GM12878 (cell line): ENCODE measurements around the gene ARPC1A. TPM values are rescaled to one million over a fixed set of nuclear protein-coding genes. Genes with fewer than 3 reads are reported as not detected.

Experiments used
- ATAC-seq: fragments of 200-7000 bp; cut with Tn5 transposase; 3 replicates; pipeline ENCODE4 v1.9.1; 2020; ENCODE audit warnings: mild to moderate bottlenecking, moderate library complexity
- BruUV-seq: library from RNA; stranded (reverse); fragments of 400-500 nt; replicated peaks from 2 replicates; lab custom pipeline; 2021; lab: Mats Ljungman, UMichigan
- CTCF ChIA-PET: fragments of 300-600 bp; sonication (Branson Sonifier 250); formaldehyde crosslinking; extraction: SDS; loops from one replicate; lab custom pipeline; 2021; ENCODE audit warnings: inconsistent platforms; lab: Yijun Ruan, JAX
- POLR2A ChIA-PET: fragments of 350-600 bp; formaldehyde crosslinking; extraction: SDS; loops from one replicate; lab custom pipeline; 2021; ENCODE audit warnings: inconsistent platforms; lab: Charles Lee
- RAD21 ChIA-PET: fragments of 300-600 bp; sonication (Branson Sonifier 250); formaldehyde crosslinking; loops from one replicate; lab custom pipeline; 2023; ENCODE audit warnings: antibody characterized with exemption; ENCODE audit not compliant: unreplicated experiment; lab: Charles Lee
- SMC1A ChIA-PET: fragments of 300-600 bp; sonication (Branson Sonifier 250); formaldehyde crosslinking; loops from one replicate; lab custom pipeline; 2023; ENCODE audit not compliant: unreplicated experiment, uncharacterized antibody; lab: Charles Lee
- DNase-seq: peaks from one replicate; pipeline ENCODE4 v3.0.0-alpha.2; 2011; ENCODE audit warnings: low read depth, low spot score
- FAIRE-seq: peaks from 3 replicates; lab custom pipeline; 2011; peaks lifted over from hg19 to GRCh38; lab: Jason Lieb, UNC
- H2AFZ ChIP-seq: 2 replicates; pipeline ENCODE4 v1.6.0; 2011; ENCODE audit warnings: low read depth, low read length, control low read depth; ENCODE audit not compliant: control insufficient read depth
- H3K27ac ChIP-seq: 2 replicates; pipeline ENCODE4 v1.5.1; 2011; ENCODE audit warnings: control low read depth; ENCODE audit not compliant: control insufficient read depth, insufficient read depth
- H3K27me3 ChIP-seq, 2 experiments: replicated peaks in 1 of 2; 2 replicates each; pipeline versions ENCODE4 v1.6.0 to v1.6.1; 2011; ENCODE audit warnings: low read length in 1 of 2; ENCODE audit not compliant: control insufficient read depth in 2 of 2, insufficient read depth in 2 of 2
- H3K36me3 ChIP-seq, 2 experiments: 2 replicates each; pipeline ENCODE4 v1.5.1; 2011; ENCODE audit warnings: low read length in 1 of 2; ENCODE audit not compliant: control insufficient read depth in 2 of 2, insufficient read depth in 2 of 2
- H3K4me1 ChIP-seq: 2 replicates; pipeline ENCODE4 v1.6.1; 2011; ENCODE audit warnings: mild to moderate bottlenecking, low read length, moderate library complexity, mixed read lengths; ENCODE audit not compliant: control insufficient read depth, insufficient read depth
- H3K4me2 ChIP-seq: 2 replicates; pipeline ENCODE4 v1.6.0; 2011; ENCODE audit warnings: control low read depth; ENCODE audit not compliant: control insufficient read depth, insufficient read depth
- H3K4me3 ChIP-seq: fragments of 200-600 bp; sonication (generic); 2 replicates; pipeline ENCODE4 v1.5.1; 2016
- H3K79me2 ChIP-seq: 2 replicates; pipeline ENCODE4 v1.6.0; 2011; ENCODE audit warnings: low read length; ENCODE audit not compliant: control insufficient read depth, insufficient read depth
- H3K9ac ChIP-seq: 2 replicates; pipeline ENCODE4 v1.8.0; 2011; ENCODE audit warnings: low read length, control low read depth, mixed read lengths; ENCODE audit not compliant: control insufficient read depth, insufficient read depth
- H3K9me3 ChIP-seq: replicated peaks from 3 replicates; pipeline ENCODE4 v1.5.1; 2011; ENCODE audit warnings: mild to moderate bottlenecking, low read length; ENCODE audit not compliant: control insufficient read depth, insufficient read depth
- H4K20me1 ChIP-seq: 2 replicates; pipeline ENCODE4 v1.6.0; 2011; ENCODE audit not compliant: control insufficient read depth, insufficient read depth
- E4F1 ChIP-seq: fragments of 450-650 bp; IDR thresholded peaks from 2 replicates; pipeline ENCODE4 v1.6.1; 2018; ENCODE audit warnings: borderline replicate concordance, mild to moderate bottlenecking; ENCODE audit not compliant: partially characterized antibody
- HDAC2 ChIP-seq: fragments of 200-600 bp; sonication (generic); IDR thresholded peaks from 2 replicates; pipeline ENCODE4 v1.6.1; 2017
- IKZF2 ChIP-seq, 2 experiments: fragments of 450-650 bp; IDR thresholded peaks; 2 replicates each; pipeline ENCODE4 v1.6.1; 2017; ENCODE audit warnings: mild to moderate bottlenecking in 2 of 2, moderate library complexity in 2 of 2
- MYC ChIP-seq: IDR thresholded peaks from 2 replicates; pipeline ENCODE4 v1.6.1; 2011; ENCODE audit warnings: mild to moderate bottlenecking, low read length, moderate library complexity, inconsistent platforms; ENCODE audit not compliant: insufficient read depth, insufficient replicate concordance, insufficient read length, severe bottlenecking
- NR2F1 ChIP-seq: fragments of 450-650 bp; conservative IDR thresholded peaks from 2 replicates; pipeline ENCODE4 v1.6.1; 2017; ENCODE audit warnings: mild to moderate bottlenecking
- POLR2AphosphoS5 ChIP-seq: IDR thresholded peaks from 2 replicates; pipeline ENCODE4 v1.6.1; 2011; ENCODE audit warnings: mild to moderate bottlenecking, low read length, inconsistent platforms
- RAD51 ChIP-seq: fragments of 450-650 bp; IDR thresholded peaks from 2 replicates; pipeline ENCODE4 v1.6.1; 2016; ENCODE audit warnings: moderate library complexity, mild to moderate bottlenecking, inconsistent platforms
- SMARCA5 ChIP-seq: fragments of 450-650 bp; IDR thresholded peaks from 2 replicates; pipeline ENCODE4 v1.6.1; 2017; ENCODE audit warnings: mild to moderate bottlenecking
- WGBS: methylation state at CpG from one replicate; pipeline ENCODE4 v1.1.6; 2016; ENCODE audit warnings: low lambda C conversion rate; ENCODE audit not compliant: insufficient replicate concordance, insufficient coverage; ENCODE audit errors: missing lambda C conversion rate; 5-methylcytosine and 5-hydroxymethylcytosine counted together
- in situ Hi-C: fragments of 300-500 bp; cut with MboI; formaldehyde crosslinking; loops from 9 replicates; pipeline ENCODE4 v1.14.3; 2018; ENCODE audit warnings: mixed read lengths
- intact Hi-C: fragments of 100-400 bp; cut with micrococcal nuclease; formaldehyde crosslinking; loops from one replicate; pipeline ENCODE4 v1.14.2; 2022; ENCODE audit not compliant: unreplicated experiment
- polyA plus RNA-seq, 11 experiments: library from polyadenylated mRNA; depleted of rRNA in 4 of 11; unstranded in 6 of 11; stranded (reverse) in 5 of 11; fragments of >200 nt; fragmentation: Nextera tagmentation in 4 of 11; fragmentation: Illumina TruSeq in 1 of 11; extraction: Ambion mirVana in 4 of 11; extraction: Trizol in 1 of 11; gene quantifications; 1 replicate in 1 of 11; 2 replicates in 10 of 11; pipeline versions ENCODE4 v1.2.1 to v1.2.3, GENCODE V29; 2011 to 2016; ENCODE audit warnings: inconsistent platforms in 2 of 11, missing spikeins in 2 of 11, low read depth in 1 of 11
- total RNA-seq, 4 experiments: library from RNA; depleted of rRNA in 3 of 4; stranded (reverse); fragments of >200 nt in 3 of 4; fragmentation: Illumina TruSeq in 1 of 4; extraction: Trizol in 1 of 4; gene quantifications; 2 replicates each; pipeline versions ENCODE4 v1.2.1 to v1.2.3, GENCODE V29; 2013 to 2021

ARPC1A gene
- total and polyA plus RNA-seq, 10 of the 15 experiments (the other 5 are each of a cell fraction or from before 2014, with no cell fraction given): 42.3 to 152 (median 72.1) TPM

GRCh38 chr7:99407872-99408378 lies 82.2 kb downstream of the ARPC1A start:
- BruUV-seq: no TSS peak
- intact Hi-C loops: loop anchor here (2.0 to 5.0 kb wide), 2 partner anchors 27 to 36 kb away; partner anchors contain the start of gene ARPC1B

More at GRCh38 chr7:99407872-99408378, 82.2 kb downstream of the ARPC1A start:
- Histone ChIP-seq H3K4me3 (peak overlapping the region; percentile 100), H3K79me2 (peaks cover 62% of the 10 kb centered on the region), H4K20me1 (no peaks in the 10 kb centered on the region), H3K27me3 (no peaks in the 10 kb centered on the region), H3K9me3 (no peaks in the 10 kb centered on the region), H3K27ac (peak overlapping the region; percentile 99), H3K4me2 (peak overlapping the region; percentile 83), H3K36me3 (peaks cover 5 to 17% of the 10 kb centered on the region in 2 experiments), H2AFZ (peak overlapping the region; percentile 98), H3K9ac (peak overlapping the region; percentile 98), H3K4me1 (peaks cover 12% of the 10 kb centered on the region)
- ChIA-PET POLR2A (interaction anchor here (0.6 to 4.9 kb wide), 12 partner anchors 9 to 527 kb away, joined by 3 to 51 read pairs (median 6); partner anchors contain the start of genes ARPC1A, ARPC1B, ATP5MF and CPSF4), SMC1A (interaction anchor here (1.1 to 3.2 kb wide), 9 partner anchors 8 to 94 kb away, joined by 3 to 20 read pairs (median 4); partner anchors contain the start of gene ARPC1B), CTCF (interaction anchor here (1.1 to 4.6 kb wide), 5 partner anchors 10 to 42 kb away, joined by 3 to 31 read pairs (median 7); no protein-coding TSS in a partner anchor), RAD21 (interaction anchor here (0.5 to 2.7 kb wide), 6 partner anchors 28 to 1361 kb away, joined by 3 to 15 read pairs (median 6); partner anchors contain the start of genes CPSF4 and PTCD1)
- DNase-seq (no peak), FAIRE-seq (no peak), ATAC-seq (peak; percentile 39)
- WGBS: under 1% methylated on average over 28 of the region's 28 CpGs
- TF ChIP-seq RAD51 (no peak), NR2F1 (no peak), POLR2AphosphoS5 (peak; percentile 15; the same call in 1 of the 2 replicates), IKZF2 (IDR thresholded peaks at IDR 0.05) (0 out of 4 replicates have a peak, but pooled peaks of 1 of the 2 experiments have one; percentile 2), HDAC2 (no peak), E4F1 (no peak), MYC (no peak), SMARCA5 (peak; percentile 14; the same call in 1 of the 2 replicates)
- in situ Hi-C loops: no loop called here
